Tongue (tissue), 2 donors: ENCODE results near the gene AQP6. TPM values are rescaled to one million over a fixed set of nuclear protein-coding genes. Genes with fewer than 3 reads are reported as not detected.

Experiments
- DNase-seq: peaks from one replicate; pipeline ENCODE4 v3.0.0-alpha.2; 2015
- total RNA-seq: library from RNA; depleted of rRNA; stranded (reverse); fragments of >200 nt; gene quantifications from one replicate; pipeline ENCODE4 v1.2.3, GENCODE V29; 2014

AQP6 gene
- total RNA-seq, 1 donor from 2014 or later: 0.10 TPM

GRCh38 chr12:49942921-49943624, 29.7 kb upstream of the AQP6 start:
- DNase-seq: no peak

GRCh38 chr12:49943625-49943960, 29.2 kb upstream of the AQP6 start:
- no peak for DNase-seq

- DNase-seq: no peak
These were observed 28.7 kb upstream of the AQP6 start for GRCh38 chr12:49944046-49944445.

GRCh38 chr12:49944718-49945117, 28.0 kb upstream of the AQP6 start:
- no peak for DNase-seq

GRCh38 chr12:49945394-49946080, 27.2 kb upstream of the AQP6 start:
- peak; percentile 78 for DNase-seq

GRCh38 chr12:49946086-49946485, 26.7 kb upstream of the AQP6 start:
- DNase-seq: no peak

- DNase-seq: no peak
These were observed 26.2 kb upstream of the AQP6 start for GRCh38 chr12:49946497-49946896.

- no peak for DNase-seq
These were observed 25.0 kb upstream of the AQP6 start for GRCh38 chr12:49947593-49948226.

GRCh38 chr12:49948866-49949845, 23.6 kb upstream of the AQP6 start:
- DNase-seq: no peak

GRCh38 chr12:49949866-49950265, 22.9 kb upstream of the AQP6 start:
- DNase-seq: no peak

- DNase-seq: no peak
These were observed 22.2 kb upstream of the AQP6 start, which contains the start of gene AQP2 for GRCh38 chr12:49950273-49951251. AQP2 (plus strand) TSS chr12:49950737; CDS start chr12:49950831, 94 bp downstream.

GRCh38 chr12:49951411-49952240, 21.1 kb upstream of the AQP6 start:
- no peak for DNase-seq

GRCh38 chr12:49952391-49953055, 20.2 kb upstream of the AQP6 start:
- DNase-seq: no peak

- DNase-seq: no peak
These were observed 19.6 kb upstream of the AQP6 start for GRCh38 chr12:49953151-49953550.

GRCh38 chr12:49953961-49954846, 18.5 kb upstream of the AQP6 start:
- no peak for DNase-seq

- no peak for DNase-seq
These were observed 17.6 kb upstream of the AQP6 start for GRCh38 chr12:49954863-49955830.
